ACHN (cell line): ENCODE measurements around the gene GNAL.
A peak's percentile ranks its signal among the peaks of the same experiment; 100 is the strongest.
"Not testable (repeated sequence)": the region's sequence is repeated elsewhere in the genome, so short reads cannot be mapped to it uniquely, and the experiment has no call there.

ENCODE experiments used
- DNase-seq: peaks from one replicate; pipeline ENCODE4 v3.0.0-alpha.2; 2015
- in situ Hi-C: cut with HindIII; loops from 2 replicates; pipeline ENCODE4 v1.10.0; 2017; ENCODE audit warnings: low sequenced_read_pairs, low pct_ligation_motif_present, low pct_unique_long_range_greater_than_20kb

Gene GNAL

DNA sequence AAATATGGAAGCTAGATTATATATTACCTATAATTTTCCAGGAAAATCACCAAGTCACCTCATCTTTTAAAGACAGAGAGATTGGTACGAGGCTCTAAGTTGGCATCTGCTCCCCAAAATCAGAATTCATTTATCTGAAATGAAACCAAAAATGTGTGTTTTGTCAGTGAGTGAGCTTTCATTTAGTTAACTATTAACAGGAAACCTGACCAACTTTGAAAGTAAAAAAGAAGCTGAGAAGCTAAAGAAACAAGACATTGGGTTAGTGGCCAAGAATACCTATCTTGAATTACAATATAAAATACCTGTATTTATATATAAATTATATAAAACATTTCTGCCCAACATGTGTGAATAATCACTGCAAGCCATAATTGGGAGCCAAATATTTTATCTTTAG is 217.1 kb downstream of the GNAL start:
- in situ Hi-C loops: no loop called here
- DNase-seq: peak; percentile 25

DNA sequence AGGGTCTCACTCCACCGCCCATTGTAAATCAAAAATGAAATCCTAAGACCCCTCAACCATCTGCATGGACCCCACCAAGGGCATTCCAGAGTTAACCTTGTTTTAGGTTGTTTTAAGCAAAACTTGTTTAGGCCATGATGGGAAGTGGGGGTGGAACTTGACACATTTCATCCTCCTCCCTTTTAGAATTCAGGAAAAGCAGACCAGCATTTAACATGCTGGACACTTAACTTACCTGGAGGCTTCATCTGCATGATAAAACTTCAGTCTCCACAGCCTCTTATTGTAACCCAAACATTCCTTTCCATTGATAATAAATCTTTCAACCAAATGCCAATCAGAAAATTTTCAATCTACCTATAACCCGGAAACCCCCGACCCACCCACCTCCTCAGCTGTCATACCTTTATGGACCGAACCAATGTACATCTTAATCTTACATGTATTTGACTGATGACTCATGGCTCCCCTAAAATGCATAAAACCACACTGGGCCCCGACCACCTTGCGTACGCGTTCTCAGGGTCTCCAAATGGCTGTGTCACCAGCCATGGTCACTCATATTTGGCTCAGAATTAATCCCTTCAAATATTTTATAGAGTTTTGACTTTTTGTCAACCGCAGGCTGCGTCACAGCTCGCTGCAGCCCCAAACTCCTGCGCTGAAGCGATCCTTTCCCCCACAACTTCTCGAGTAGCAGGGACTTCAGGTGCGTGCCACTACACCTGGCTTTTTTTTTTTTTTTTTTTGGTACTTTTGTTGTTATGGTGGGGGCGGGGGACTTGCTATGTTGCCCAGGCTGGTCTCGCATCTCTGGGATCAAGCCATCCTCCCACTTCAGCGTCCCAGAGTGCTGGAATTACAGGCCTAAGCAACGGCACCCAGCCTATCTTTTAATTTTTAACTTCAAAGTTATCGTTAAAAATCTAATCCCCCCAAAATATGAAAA is 218.1 kb downstream of the GNAL start:
- in situ Hi-C loops: no loop called here
- no peak for DNase-seq

DNA sequence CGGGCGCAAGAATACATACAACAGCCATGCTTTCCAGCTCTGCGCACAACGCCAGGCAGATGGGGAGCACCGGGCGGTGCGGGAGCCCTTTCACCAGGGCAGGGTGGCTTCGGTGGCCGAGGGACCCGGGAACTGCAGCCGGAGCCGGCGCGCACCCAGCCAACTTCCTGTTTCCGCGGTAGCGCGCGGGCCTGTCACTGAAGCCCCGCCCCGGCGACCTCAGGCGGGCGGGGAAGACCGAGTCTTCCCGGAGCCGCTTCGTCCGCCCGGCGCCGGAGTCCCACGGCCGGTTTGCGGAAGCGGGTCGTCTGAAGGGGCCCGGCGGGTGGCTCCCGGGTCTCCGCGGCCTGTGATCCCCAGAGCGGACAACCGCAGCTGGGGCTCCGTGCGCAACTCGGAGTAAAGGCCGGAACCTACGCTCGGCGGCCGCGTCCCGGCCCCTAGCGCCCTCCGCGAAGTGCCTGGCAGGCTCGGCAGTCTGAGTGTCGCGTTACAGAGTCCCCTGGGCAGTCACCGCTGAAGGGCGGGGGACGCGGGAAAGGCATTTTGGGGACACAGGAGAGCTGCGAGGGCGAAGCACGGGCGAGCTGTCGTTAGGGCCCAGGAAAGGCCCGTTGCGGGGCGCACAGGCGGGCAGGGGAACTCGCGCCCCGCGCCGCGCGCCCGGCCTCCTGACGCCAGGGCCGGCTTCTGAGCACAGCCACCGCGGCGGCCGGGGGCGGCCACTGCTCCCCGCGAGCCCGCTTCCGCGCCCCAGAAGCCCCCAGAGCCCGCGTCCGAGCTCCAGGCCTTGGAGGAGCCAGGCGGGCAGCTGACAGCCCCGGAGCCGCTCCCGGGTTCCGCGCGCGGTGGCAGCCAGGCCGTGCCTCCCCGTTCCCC is 219.4 kb downstream of the GNAL start, which contains the start of gene MPPE1:
MPPE1 (minus strand) TSS at position 136 of the 879 bp plus-strand sequence. CDS start 11,053 bp downstream, outside the sequence.
- DNase-seq: peak; percentile 80
- in situ Hi-C loops: no loop called here

DNA sequence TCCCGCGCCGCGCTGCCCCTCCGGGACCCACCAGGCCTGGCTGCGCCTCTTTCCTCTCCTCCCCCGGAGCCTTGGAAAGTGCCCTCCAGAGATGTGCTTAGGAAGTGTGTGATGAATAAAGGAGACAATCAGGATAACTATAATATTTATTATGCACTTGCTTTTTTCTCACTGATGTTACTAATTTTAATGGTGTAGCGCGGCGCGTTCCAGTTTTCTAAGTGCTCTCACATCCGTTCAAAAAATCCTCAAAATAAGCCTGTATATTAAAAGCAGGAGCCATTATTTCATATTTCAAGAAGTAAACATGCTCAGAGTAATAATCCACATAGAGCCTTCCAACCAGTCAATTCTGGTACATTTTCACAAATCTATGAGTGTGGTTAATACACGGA is 220.0 kb downstream of the GNAL start:
- in situ Hi-C loops: no loop called here
- no peak for DNase-seq

DNA sequence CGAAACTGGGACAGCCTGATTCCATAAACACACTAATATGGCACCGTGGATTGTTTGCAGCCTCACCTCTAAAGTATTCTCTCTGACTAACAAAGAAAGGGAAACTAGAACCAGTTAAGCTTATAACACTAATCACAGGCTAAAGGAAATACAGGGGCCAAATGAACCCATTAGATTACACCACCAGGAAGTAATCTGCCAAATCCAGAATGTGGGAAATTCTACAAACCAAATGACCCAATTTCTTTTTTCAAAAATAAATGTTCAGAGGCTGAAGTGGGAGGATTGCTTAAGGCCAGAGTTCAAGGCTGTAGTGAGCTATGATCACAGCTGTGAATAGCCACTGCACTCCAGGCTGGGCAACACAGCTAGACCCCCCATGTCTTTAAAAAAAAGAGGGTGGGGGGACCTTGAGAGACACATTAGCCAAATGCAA is 220.5 kb downstream of the GNAL start:
- in situ Hi-C loops: no loop called here
- DNase-seq: no peak

DNA sequence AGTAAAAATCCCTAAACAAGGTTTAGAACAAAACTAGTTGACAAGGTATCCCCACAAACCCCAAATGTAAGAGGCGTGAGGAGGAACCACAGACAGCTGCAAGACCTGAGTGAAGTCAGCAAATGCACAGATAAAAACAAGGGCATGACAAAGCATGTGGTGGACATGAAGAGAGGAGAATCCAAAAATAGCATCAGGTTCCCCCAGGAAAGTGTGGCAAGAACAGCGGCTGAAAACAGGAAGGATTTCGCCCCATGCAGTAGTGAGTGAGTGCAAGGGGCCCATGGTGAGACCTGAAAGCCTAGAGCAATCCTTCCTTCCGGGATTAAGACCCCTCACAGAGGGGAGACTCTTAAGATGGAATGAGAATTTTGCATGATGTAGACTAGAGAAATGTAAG is 227.8 kb downstream of the GNAL start:
- DNase-seq, in situ Hi-C loops: not testable (repeated sequence)

DNA sequence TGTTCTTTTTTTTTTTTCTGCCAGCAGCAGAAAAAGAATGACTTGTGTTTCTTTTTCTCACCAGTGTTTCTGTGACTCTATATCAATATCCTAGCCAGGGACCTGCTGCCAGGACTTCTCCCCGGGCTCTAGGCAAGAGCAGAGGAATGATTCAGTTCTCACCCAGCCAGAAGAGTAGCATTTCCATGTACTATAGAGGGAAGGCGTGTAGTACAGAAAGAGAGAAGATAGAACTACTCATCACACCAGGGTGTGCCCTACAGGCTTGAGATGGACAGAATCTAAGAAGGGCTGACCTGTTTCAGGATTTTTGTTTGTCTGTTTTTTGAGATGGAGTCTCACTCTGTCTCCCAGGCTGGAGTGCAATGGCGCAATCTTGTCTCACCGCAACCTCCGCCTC is 230.5 kb downstream of the GNAL start:
- DNase-seq, in situ Hi-C loops: not testable (repeated sequence)

DNA sequence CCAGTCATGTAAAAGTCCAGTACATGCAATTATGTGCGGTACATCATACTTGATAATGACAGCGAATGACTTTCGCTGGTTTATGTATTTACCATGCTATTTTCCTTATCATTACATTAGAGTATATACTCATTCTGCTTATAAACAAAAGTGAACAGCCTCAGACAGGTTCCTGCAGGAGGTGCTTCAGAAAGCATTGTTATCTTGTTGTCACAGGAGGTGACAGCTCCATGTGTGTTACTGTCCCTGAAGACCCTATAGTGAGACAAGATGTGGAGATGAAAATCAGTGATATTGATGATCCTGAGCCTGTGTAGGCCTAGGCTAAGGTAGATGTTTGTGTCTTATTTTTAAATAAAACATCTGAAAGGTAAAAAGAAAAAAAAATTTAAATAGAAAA is 234.4 kb downstream of the GNAL start:
- in situ Hi-C loops: no loop called here
- no peak for DNase-seq

DNA sequence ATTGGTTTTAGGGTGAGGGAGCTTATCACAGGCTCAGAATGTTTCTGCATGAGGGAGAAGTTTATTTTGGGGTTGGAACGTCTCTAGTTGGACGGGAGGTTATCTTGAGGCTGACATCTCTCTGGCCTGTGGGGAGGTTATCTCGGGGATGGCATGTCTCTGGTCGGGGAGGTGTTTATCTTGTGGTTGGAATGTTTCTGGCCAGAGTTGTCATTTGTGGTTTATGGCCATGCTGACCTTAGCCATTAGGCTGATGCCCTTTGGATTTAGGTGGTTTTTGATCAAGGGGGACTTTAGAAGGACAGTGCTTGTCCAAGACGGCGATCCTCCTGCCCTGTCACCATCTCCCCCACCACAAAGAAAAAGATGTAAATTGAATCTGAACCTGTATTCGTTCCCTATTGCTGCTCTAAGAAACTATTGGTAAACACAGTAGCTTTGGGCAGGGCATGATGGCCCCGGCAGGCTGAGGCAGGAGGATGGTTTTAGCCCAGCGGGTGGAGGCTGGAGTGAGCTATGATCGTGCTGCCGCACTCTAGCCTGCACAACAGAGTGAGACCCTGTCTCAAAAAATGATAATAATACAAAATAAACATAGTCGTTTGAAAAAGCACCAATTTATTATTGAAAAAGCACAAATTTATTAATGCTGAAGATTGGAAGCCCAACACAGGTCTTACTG is 236.9 kb downstream of the GNAL start:
- DNase-seq: no peak
- in situ Hi-C loops: no loop called here

DNA sequence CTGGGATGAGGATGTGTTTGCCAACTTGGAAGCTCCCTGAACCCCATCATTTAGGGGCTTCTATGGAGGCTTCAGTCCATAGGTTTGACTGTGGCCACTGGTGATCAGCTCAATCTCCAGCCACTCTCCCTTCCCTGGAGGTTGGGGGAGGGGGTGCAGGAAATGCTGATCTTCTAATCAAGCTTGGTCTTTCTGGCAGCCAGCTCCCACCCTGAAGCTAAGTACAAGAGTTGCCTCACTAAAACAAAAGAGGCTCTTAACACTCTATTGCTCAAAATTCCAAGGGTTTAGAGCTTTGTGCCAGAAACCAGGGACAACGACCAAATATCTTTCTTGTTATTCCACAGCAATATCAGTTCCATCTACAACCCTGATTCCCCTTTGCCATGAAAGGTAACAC is 238.4 kb downstream of the GNAL start:
- DNase-seq: no peak
- in situ Hi-C loops: no loop called here

DNA sequence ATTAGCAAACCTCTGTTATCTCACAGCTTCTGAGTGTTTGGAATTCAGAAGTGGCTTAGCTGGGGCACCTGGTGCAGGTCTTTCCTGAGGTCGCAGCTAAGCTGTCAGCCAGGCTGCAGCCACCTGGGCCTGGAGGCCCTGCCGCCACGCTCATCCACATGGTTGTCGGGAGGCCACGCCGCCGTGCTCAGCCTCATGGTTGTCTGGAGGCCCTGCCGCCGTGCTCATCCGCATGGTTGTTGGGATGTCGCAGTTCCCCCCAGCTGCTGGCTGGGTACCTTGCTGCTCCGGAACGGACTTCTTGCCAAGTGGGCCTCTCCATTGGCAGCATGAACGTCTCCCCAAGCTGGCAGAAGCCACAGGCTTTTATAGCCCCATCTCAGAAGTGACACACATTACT is 243.3 kb downstream of the GNAL start:
- in situ Hi-C loops: no loop called here
- DNase-seq: no peak
